HepG2 (cell line): ENCODE results near the gene CRYM. TPM values are rescaled to one million over a fixed set of nuclear protein-coding genes. Genes with fewer than 3 reads are reported as not detected.

ENCODE experiments used
- ARID2 ChIP-seq: sonication (generic); formaldehyde crosslinking; IDR thresholded peaks from 2 replicates; pipeline ENCODE4 v1.8.1; 2022; ENCODE audit warnings: mild to moderate bottlenecking, missing genetic modification reagents, borderline replicate concordance
- BCL6 ChIP-seq: IDR thresholded peaks from 2 replicates; pipeline ENCODE4 v1.6.1; 2016; ENCODE audit warnings: missing genetic modification reagents, missing compliant biosample characterization
- CENPBD1 ChIP-seq: sonication (generic); formaldehyde crosslinking; IDR thresholded peaks from 2 replicates; pipeline ENCODE4 v1.8.0; 2022; ENCODE audit warnings: missing genetic modification reagents, low read depth, mild to moderate bottlenecking, borderline replicate concordance
- CHD2 ChIP-seq: IDR thresholded peaks from 2 replicates; pipeline ENCODE4 v1.6.1; 2011; ENCODE audit warnings: low read depth, low read length, improper control_type of control experiment
- ELF1 ChIP-seq: sonication (generic); formaldehyde crosslinking; IDR thresholded peaks from 2 replicates; pipeline ENCODE4 v1.4.0; 2020; ENCODE audit warnings: missing genetic modification reagents
- FOSL1 ChIP-seq: sonication (generic); formaldehyde crosslinking; IDR thresholded peaks from 2 replicates; pipeline ENCODE4 v1.9.0; 2021; ENCODE audit warnings: missing genetic modification reagents, borderline replicate concordance
- KDM2A ChIP-seq: sonication (generic); formaldehyde crosslinking; IDR thresholded peaks from 2 replicates; pipeline ENCODE4 v1.4.0; 2020; ENCODE audit warnings: low read depth, missing genetic modification reagents, borderline replicate concordance
- KDM5A ChIP-seq: fragments of 200-600 bp; sonication (generic); IDR thresholded peaks from 2 replicates; pipeline ENCODE4 v1.7.0; 2018; ENCODE audit warnings: antibody characterized with exemption, mild to moderate bottlenecking, low read length, borderline replicate concordance
- PRDM10 ChIP-seq: sonication (generic); formaldehyde crosslinking; IDR thresholded peaks from 2 replicates; pipeline ENCODE4 v1.4.0; 2020; ENCODE audit warnings: low read depth, missing genetic modification reagents
- SIX1 ChIP-seq: sonication (generic); formaldehyde crosslinking; IDR thresholded peaks from 2 replicates; pipeline ENCODE4 v1.4.0; 2020; ENCODE audit warnings: missing genetic modification reagents, borderline replicate concordance
- SMYD3 ChIP-seq: sonication (generic); formaldehyde crosslinking; IDR thresholded peaks from 2 replicates; pipeline ENCODE4 v1.8.1; 2023; ENCODE audit warnings: mild to moderate bottlenecking, missing genetic modification reagents
- SYNCRIP ChIP-seq: fragments of 200-400 bp; formaldehyde crosslinking; IDR thresholded peaks from 2 replicates; pipeline ENCODE4 v1.6.1; 2018; ENCODE audit warnings: mild to moderate bottlenecking, low read depth, low read length; ENCODE audit not compliant: insufficient read depth
- ZNF333 ChIP-seq: sonication (generic); formaldehyde crosslinking; IDR thresholded peaks from 2 replicates; pipeline ENCODE4 v1.4.0; 2020; ENCODE audit warnings: mild to moderate bottlenecking, missing genetic modification reagents, borderline replicate concordance
- ZNF512 ChIP-seq: sonication (generic); formaldehyde crosslinking; IDR thresholded peaks from 2 replicates; pipeline ENCODE4 v1.4.0; 2020; ENCODE audit warnings: mild to moderate bottlenecking, missing genetic modification reagents
- ZNF770 ChIP-seq: sonication (generic); formaldehyde crosslinking; IDR thresholded peaks from 2 replicates; pipeline ENCODE4 v1.5.0; 2020; ENCODE audit warnings: mild to moderate bottlenecking, missing genetic modification reagents
- ZSCAN29 ChIP-seq: sonication (generic); formaldehyde crosslinking; conservative IDR thresholded peaks from 2 replicates; pipeline ENCODE4 v1.4.0; 2020; ENCODE audit warnings: mild to moderate bottlenecking, missing genetic modification reagents
- polyA plus RNA-seq, 8 experiments: library from polyadenylated mRNA; depleted of rRNA in 3 of 8; stranded (reverse) in 7 of 8; unstranded in 1 of 8; fragments of >200 nt; fragmentation: Illumina TruSeq in 4 of 8; extraction: Trizol in 4 of 8; gene quantifications; 2 replicates each; pipeline versions ENCODE4 v1.2.1 to v1.2.3, GENCODE V29; 2011 to 2016; ENCODE audit warnings: low read depth in 4 of 8, missing spikeins in 1 of 8, mixed read lengths in 1 of 8; ENCODE audit not compliant: insufficient read depth in 1 of 8
- total RNA-seq, 5 experiments: library from RNA; depleted of rRNA; stranded (reverse); fragments of >200 nt; fragmentation: Illumina TruSeq; extraction: Trizol; gene quantifications; 2 replicates each; pipeline ENCODE4 v1.2.3, GENCODE V29; 2016; ENCODE audit warnings: low read depth in 1 of 5

The CRYM gene
- total and polyA plus RNA-seq, 2 of the 13 experiments (the other 11 are each of a cell fraction or from before 2014, with no cell fraction given): 1.9 to 2.2 TPM

- TF ChIP-seq PRDM10 (CRISPR knock-in tag) (peak; percentile 78; the same call in 1 of the 2 replicates), CENPBD1 (CRISPR knock-in tag) (no peak), CHD2 (no peak), FOSL1 (CRISPR knock-in tag) (no peak), BCL6 (CRISPR knock-in tag) (peak; percentile 97), ZNF333 (peak; percentile 56; the same call in 1 of the 2 replicates), SYNCRIP (no peak), ZSCAN29 (CRISPR knock-in tag) (no peak; the same call in 1 of the 2 replicates), ARID2 (CRISPR knock-in tag) (0 out of 2 replicates have a peak, but pooled peaks have one; percentile 65), ZNF512 (CRISPR knock-in tag) (peak; percentile 44; the same call in 1 of the 2 replicates), SMYD3 (CRISPR knock-in tag) (no peak), ELF1 (CRISPR knock-in tag) (peak; percentile 83), KDM5A (peak; percentile 26; the same call in 1 of the 2 replicates), ZNF770 (no peak), SIX1 (CRISPR knock-in tag) (peak; percentile 25; the same call in 1 of the 2 replicates), KDM2A (CRISPR knock-in tag) (peak; percentile 75; the same call in 1 of the 2 replicates)
Measured at GRCh38 chr16:21233521-21234150, 44.5 kb downstream of the CRYM start, which contains the start of gene ANKS4B (continued).
